ENCODE data around the gene UPF2.
"Not testable (repeated sequence)": the region's sequence is repeated elsewhere in the genome, so short reads cannot be mapped to it uniquely, and the experiment has no call there.

The UPF2 gene

GRCh38 chr10:11895108-11895466 is 147.5 kb downstream of the UPF2 start:
- H3K4me1 Mint-ChIP-seq = peaks cover 13% of the 10 kb centered on the region
- H3K36me3 Mint-ChIP-seq (ENCODE audit: low read depth) = no peaks in the 10 kb centered on the region
- H3K9me3 Mint-ChIP-seq = no peaks in the 10 kb centered on the region
- DNase-seq = no peak
- no peak overlapping the region for H3K4me3 Mint-ChIP-seq
- peaks cover 3% of the 10 kb centered on the region for H3K27me3 Mint-ChIP-seq (ENCODE audit: low read depth, poor library complexity)
- TF ChIP-seq CTCF (IDR thresholded peaks at IDR 0.05) = no peak
- no peak overlapping the region for H3K27ac Mint-ChIP-seq

DNA sequence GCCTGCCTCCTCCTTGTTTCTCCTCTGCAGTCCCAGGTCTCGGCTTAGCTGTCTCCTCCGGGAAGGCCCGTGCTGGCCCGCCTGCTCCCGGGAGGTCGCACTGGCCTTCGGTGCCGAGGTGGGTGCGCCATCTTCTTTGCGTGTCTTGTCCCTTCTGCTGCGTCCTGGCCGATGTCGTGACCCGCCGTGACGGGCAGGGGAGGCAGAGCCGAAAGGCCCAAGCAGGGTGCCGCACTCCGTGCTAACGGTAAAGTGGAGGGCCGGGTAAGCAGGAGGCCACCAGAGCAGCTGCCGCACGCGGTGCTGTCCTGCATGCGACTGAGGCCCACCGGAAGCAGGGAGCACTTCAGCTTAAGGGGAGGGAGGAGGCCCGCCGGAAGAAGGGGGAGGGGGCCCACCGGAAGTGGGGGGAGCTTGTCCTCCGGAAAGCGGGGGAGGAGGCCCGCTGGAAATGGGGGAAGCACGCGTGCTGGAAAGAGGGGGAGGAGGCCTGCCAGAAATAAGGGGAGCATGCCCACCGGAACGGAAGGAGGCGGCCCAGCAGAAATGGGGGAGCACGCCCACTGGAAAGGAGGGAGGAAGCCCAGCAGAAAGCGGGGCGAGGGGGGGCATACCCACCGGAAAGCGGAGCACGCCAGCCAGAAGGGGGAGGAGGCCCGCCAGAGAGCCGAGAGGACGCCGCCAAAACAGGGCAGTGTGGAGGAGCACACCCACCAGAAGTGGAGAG is 148.1 kb downstream of the UPF2 start:
- Mint-ChIP-seq H3K27me3 (ENCODE audit: low read depth, poor library complexity) (peaks cover 3% of the 10 kb centered on the region), H3K36me3 (ENCODE audit: low read depth) (no peaks in the 10 kb centered on the region), H3K27ac (no peak overlapping the region), H3K9me3 (no peaks in the 10 kb centered on the region), H3K4me3 (no peak overlapping the region), H3K4me1 (peaks cover 13% of the 10 kb centered on the region)
- no peak for TF ChIP-seq CTCF (IDR thresholded peaks at IDR 0.05)
- no peak for DNase-seq

DNA sequence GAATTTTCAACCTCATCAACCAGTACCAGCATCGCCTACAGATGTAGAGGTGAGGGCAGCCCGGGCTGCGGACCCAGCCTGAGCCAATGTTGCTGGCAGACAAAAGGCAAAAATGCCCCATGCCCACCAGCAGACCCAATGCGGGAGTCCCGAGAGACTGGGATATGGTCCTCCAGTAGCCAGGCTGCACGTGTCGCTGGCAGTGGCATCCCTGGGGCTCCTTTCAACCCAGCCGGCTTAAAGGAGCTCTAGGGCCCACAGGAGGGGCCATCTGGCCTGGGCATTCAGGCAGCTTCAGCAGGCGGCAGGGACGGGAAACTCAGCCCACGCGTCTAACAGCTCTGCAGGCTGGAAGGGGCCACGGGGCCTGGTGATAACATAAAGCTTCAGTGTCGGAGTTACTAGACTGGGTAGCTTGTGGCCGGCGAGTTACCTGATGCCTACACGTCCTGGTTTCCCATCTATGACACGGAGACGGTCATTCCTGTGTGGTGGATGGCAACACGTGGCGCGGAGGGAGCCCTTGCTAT is 148.8 kb downstream of the UPF2 start:
- Mint-ChIP-seq H3K36me3 (ENCODE audit: low read depth) (no peaks in the 10 kb centered on the region), H3K27ac (no peak overlapping the region)
- DNase-seq = no peak

GRCh38 chr10:11891776-11892486 is 150.7 kb downstream of the UPF2 start:
- H3K4me1 Mint-ChIP-seq = peaks cover under 1% of the 10 kb centered on the region
- no peaks in the 10 kb centered on the region for H3K36me3 Mint-ChIP-seq (ENCODE audit: low read depth)
- peaks cover 3% of the 10 kb centered on the region for H3K27me3 Mint-ChIP-seq (ENCODE audit: low read depth, poor library complexity)
- H3K27ac Mint-ChIP-seq = no peak overlapping the region
- H3K9me3 Mint-ChIP-seq = no peaks in the 10 kb centered on the region
- TF ChIP-seq CTCF (IDR thresholded peaks at IDR 0.05) = no peak
- no peak overlapping the region for H3K4me3 Mint-ChIP-seq
- DNase-seq = no peak

More for the DNA sequence above, 148.8 kb downstream of the UPF2 start:
- Mint-ChIP-seq H3K9me3 (no peaks in the 10 kb centered on the region), H3K27me3 (ENCODE audit: low read depth, poor library complexity) (peaks cover 3% of the 10 kb centered on the region), H3K4me3 (no peak overlapping the region), H3K4me1 (peaks cover 11% of the 10 kb centered on the region)
- no peak for TF ChIP-seq CTCF (IDR thresholded peaks at IDR 0.05)

- not testable (repeated sequence) for H3K27ac Mint-ChIP-seq; H3K9me3 Mint-ChIP-seq; DNase-seq; H3K4me3 Mint-ChIP-seq; H3K36me3 Mint-ChIP-seq (ENCODE audit: low read depth); H3K27me3 Mint-ChIP-seq (ENCODE audit: low read depth, poor library complexity)
- H3K4me1 Mint-ChIP-seq = peaks cover 13% of the 10 kb centered on the region
Observed at GRCh38 chr10:11889263-11889662, 153.3 kb downstream of the UPF2 start.

DNA sequence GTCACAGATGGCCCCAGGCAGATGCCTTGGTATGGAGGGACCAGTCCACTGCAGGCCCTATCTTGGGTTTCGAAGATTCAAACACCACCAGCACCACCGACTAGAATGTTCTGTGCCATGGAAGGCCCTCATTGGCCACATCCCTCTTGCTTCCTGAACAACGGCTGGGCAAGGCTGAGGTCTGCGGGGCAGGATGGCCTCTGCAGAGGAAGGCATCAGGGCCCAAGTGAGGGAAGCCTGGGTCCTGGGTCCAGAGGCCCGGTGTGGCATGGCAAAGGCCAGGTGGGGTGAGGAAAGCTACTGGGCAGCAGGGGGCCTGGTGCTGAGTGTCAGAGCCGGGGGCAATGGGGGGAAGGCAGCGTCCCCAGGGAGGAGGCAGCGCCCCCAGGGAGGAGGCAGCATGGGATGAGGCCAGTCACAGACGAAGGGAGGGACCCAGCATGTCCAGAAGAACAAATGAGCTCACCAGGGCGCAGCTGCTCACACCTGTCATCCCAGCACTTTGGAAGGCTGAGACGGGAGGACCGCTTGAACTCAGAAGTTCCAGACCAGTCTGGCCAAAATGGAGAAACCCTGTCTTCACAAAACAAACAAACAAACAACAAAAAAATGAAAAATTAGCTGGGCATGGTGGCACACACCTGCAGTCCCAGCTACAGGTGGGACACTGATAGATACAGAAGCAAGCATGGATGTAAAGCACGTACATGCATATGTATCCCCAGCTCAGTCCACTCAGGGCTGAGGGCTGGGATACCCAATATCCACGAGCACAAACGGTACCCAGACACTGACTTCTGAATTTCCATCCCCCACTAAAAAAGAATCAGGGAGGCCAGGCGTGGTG is 155.0 kb downstream of the UPF2 start:
- Mint-ChIP-seq H3K27ac (peak overlapping the region; percentile 74), H3K9me3 (no peaks in the 10 kb centered on the region)
- no peak for TF ChIP-seq CTCF (IDR thresholded peaks at IDR 0.05)

More for the DNA sequence above, 155.0 kb downstream of the UPF2 start:
- Mint-ChIP-seq H3K27me3 (ENCODE audit: low read depth, poor library complexity) (no peaks in the 10 kb centered on the region), H3K4me3 (no peak overlapping the region), H3K4me1 (peaks cover 13% of the 10 kb centered on the region), H3K36me3 (ENCODE audit: low read depth) (no peaks in the 10 kb centered on the region)
- no peak for DNase-seq

Measured in nephron progenitor cell (in vitro differentiated cells).